GM23338 (cell line): ENCODE measurements around the gene PCBP3.

Experiments
- CREB1 ChIP-seq: fragments of 250-450 bp; sonication (Bioruptor Pico); IDR thresholded peaks from 2 replicates; pipeline ENCODE4 v1.5.0; 2020; ENCODE audit warnings: low read depth, mild to moderate bottlenecking, moderate library complexity
- EZH2 ChIP-seq: fragments of 200-600 bp; sonication (generic); IDR thresholded peaks from one replicate; pipeline ENCODE4 v1.8.0; 2017; ENCODE audit warnings: antibody characterized with exemption, mild to moderate bottlenecking, low read depth; ENCODE audit not compliant: unreplicated experiment
- EZH2phosphoT487 ChIP-seq: fragments of 200-600 bp; sonication (generic); IDR thresholded peaks from one replicate; pipeline ENCODE4 v1.8.1; 2018; ENCODE audit warnings: antibody characterized with exemption; ENCODE audit not compliant: unreplicated experiment
- POLR2AphosphoS5 ChIP-seq: IDR thresholded peaks from 2 replicates; pipeline ENCODE4 v1.6.1; 2016; ENCODE audit warnings: antibody characterized with exemption, low read depth
- ZNF114 ChIP-seq: fragments of 250-450 bp; sonication (Bioruptor Pico); IDR thresholded peaks from 2 replicates; pipeline ENCODE4 v1.5.0; 2020; ENCODE audit warnings: mild to moderate bottlenecking, moderate library complexity
- TF ChIP-seq, protein P1 (sequence below), 2 experiments: fragments of 200-600 bp in 1 of 2; sonication (generic) in 1 of 2; conservative IDR thresholded peaks; 2 replicates each; pipeline versions ENCODE4 v1.5.1 to v1.6.1; 2016 to 2017; ENCODE audit warnings: antibody characterized with exemption in 2 of 2, low read depth in 2 of 2, mild to moderate bottlenecking in 2 of 2, moderate library complexity in 1 of 2
- TF ChIP-seq, protein P2 (sequence below): IDR thresholded peaks from one replicate; pipeline ENCODE4 v1.6.1; 2018; ENCODE audit warnings: antibody characterized with exemption; ENCODE audit not compliant: unreplicated experiment

DNA sequence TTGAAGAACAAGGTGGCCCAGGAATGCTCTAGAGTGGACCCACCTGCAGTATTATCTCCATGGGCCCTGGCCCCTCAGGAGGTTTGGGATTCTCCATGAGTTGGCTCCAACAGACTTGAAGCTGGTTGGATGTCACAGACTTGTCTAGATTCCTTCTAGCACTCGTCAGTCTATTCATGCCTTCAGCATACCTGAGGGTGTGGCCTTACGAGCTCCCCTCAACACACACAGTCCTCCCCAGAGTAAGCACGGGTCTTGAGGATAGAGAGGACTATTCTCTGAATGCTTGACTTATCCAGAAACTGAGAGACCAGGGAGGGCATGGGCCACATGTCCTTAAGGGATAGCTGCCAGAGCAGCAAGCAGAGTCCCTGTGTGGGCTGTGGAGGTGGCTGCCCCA, 292.1 kb downstream of the PCBP3 start:
- no peak for TF ChIP-seq EZH2
- TF ChIP-seq, protein P1, sequence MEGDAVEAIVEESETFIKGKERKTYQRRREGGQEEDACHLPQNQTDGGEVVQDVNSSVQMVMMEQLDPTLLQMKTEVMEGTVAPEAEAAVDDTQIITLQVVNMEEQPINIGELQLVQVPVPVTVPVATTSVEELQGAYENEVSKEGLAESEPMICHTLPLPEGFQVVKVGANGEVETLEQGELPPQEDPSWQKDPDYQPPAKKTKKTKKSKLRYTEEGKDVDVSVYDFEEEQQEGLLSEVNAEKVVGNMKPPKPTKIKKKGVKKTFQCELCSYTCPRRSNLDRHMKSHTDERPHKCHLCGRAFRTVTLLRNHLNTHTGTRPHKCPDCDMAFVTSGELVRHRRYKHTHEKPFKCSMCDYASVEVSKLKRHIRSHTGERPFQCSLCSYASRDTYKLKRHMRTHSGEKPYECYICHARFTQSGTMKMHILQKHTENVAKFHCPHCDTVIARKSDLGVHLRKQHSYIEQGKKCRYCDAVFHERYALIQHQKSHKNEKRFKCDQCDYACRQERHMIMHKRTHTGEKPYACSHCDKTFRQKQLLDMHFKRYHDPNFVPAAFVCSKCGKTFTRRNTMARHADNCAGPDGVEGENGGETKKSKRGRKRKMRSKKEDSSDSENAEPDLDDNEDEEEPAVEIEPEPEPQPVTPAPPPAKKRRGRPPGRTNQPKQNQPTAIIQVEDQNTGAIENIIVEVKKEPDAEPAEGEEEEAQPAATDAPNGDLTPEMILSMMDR (conservative IDR thresholded peaks at IDR 0.05; ENCODE audit: low read depth in 2 of 2) = no peak
- TF ChIP-seq POLR2AphosphoS5 = no peak
- TF ChIP-seq, protein P2, sequence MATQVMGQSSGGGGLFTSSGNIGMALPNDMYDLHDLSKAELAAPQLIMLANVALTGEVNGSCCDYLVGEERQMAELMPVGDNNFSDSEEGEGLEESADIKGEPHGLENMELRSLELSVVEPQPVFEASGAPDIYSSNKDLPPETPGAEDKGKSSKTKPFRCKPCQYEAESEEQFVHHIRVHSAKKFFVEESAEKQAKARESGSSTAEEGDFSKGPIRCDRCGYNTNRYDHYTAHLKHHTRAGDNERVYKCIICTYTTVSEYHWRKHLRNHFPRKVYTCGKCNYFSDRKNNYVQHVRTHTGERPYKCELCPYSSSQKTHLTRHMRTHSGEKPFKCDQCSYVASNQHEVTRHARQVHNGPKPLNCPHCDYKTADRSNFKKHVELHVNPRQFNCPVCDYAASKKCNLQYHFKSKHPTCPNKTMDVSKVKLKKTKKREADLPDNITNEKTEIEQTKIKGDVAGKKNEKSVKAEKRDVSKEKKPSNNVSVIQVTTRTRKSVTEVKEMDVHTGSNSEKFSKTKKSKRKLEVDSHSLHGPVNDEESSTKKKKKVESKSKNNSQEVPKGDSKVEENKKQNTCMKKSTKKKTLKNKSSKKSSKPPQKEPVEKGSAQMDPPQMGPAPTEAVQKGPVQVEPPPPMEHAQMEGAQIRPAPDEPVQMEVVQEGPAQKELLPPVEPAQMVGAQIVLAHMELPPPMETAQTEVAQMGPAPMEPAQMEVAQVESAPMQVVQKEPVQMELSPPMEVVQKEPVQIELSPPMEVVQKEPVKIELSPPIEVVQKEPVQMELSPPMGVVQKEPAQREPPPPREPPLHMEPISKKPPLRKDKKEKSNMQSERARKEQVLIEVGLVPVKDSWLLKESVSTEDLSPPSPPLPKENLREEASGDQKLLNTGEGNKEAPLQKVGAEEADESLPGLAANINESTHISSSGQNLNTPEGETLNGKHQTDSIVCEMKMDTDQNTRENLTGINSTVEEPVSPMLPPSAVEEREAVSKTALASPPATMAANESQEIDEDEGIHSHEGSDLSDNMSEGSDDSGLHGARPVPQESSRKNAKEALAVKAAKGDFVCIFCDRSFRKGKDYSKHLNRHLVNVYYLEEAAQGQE = no peak
- TF ChIP-seq EZH2phosphoT487 = no peak
- no peak for TF ChIP-seq CREB1 (CRISPR knock-in tag)
- no peak for TF ChIP-seq ZNF114 (CRISPR knock-in tag)
